NCI-H345 treated with DMSO at 0.1 percent for 48 hours (cell line): ENCODE results near the gene AKAP6.
A peak's percentile ranks its signal among the peaks of the same experiment; 100 is the strongest.
"Not testable (repeated sequence)": the region's sequence is repeated elsewhere in the genome, so short reads cannot be mapped to it uniquely, and the experiment has no call there.

ENCODE experiments used
- DNase-seq: peaks from one replicate; lab custom pipeline; 2025; ENCODE audit not compliant: unreplicated experiment; lab: John Stamatoyannopoulos, UW

Gene AKAP6

GRCh38 chr14:32576088-32576795 is 247.1 kb downstream of the AKAP6 start:
- DNase-seq: peak; percentile 53

- no peak for DNase-seq
These were observed 247.9 kb downstream of the AKAP6 start for GRCh38 chr14:32576977-32577376.

GRCh38 chr14:32578181-32578580 is 249.1 kb downstream of the AKAP6 start:
- no peak for DNase-seq

- not testable (repeated sequence) for DNase-seq
These were observed 254.3 kb downstream of the AKAP6 start for GRCh38 chr14:32583427-32583826.

- DNase-seq: no peak
These were observed 255.0 kb downstream of the AKAP6 start for GRCh38 chr14:32584079-32584478.

GRCh38 chr14:32587461-32587860 is 258.4 kb downstream of the AKAP6 start:
- DNase-seq: no peak

GRCh38 chr14:32588448-32589320 is 259.6 kb downstream of the AKAP6 start:
- DNase-seq: no peak

- DNase-seq: no peak
These were observed 261.1 kb downstream of the AKAP6 start for GRCh38 chr14:32590157-32590556.

GRCh38 chr14:32593290-32593942 is 264.3 kb downstream of the AKAP6 start:
- DNase-seq: no peak

- DNase-seq: no peak
These were observed 265.7 kb downstream of the AKAP6 start for GRCh38 chr14:32594766-32595165.

GRCh38 chr14:32595497-32595896 is 266.4 kb downstream of the AKAP6 start:
- no peak for DNase-seq

GRCh38 chr14:32596390-32596789 is 267.3 kb downstream of the AKAP6 start:
- no peak for DNase-seq

GRCh38 chr14:32597771-32598170 is 268.7 kb downstream of the AKAP6 start:
- DNase-seq: no peak

GRCh38 chr14:32601069-32601468 is 272.0 kb downstream of the AKAP6 start:
- no peak for DNase-seq

- no peak for DNase-seq
These were observed 272.8 kb downstream of the AKAP6 start for GRCh38 chr14:32601906-32602305.

GRCh38 chr14:32602699-32603098 is 273.6 kb downstream of the AKAP6 start:
- no peak for DNase-seq

- no peak for DNase-seq
These were observed 275.0 kb downstream of the AKAP6 start for GRCh38 chr14:32603992-32604565.

- no peak for DNase-seq
These were observed 277.2 kb downstream of the AKAP6 start for GRCh38 chr14:32606301-32606700.

GRCh38 chr14:32607399-32607798 is 278.3 kb downstream of the AKAP6 start:
- no peak for DNase-seq

- DNase-seq: no peak
These were observed 279.8 kb downstream of the AKAP6 start for GRCh38 chr14:32608857-32609256.

- no peak for DNase-seq
These were observed 280.3 kb downstream of the AKAP6 start for GRCh38 chr14:32609388-32609787.
